ENCODE data around the gene ROR1.

ROR1 gene

GRCh38 chr1:63831409-63831808 is 57.6 kb downstream of the ROR1 start:
- TF ChIP-seq TAF1 (IDR thresholded peaks at IDR 0.05; ENCODE audit: borderline replicate concordance, insufficient read depth, low read length), result no peak
- no peak for TF ChIP-seq FOXP2 (optimal IDR thresholded peaks at IDR 0.05; ENCODE audit: borderline replicate concordance, extremely low read depth, extremely low read length, insufficient read depth)
- no peak for TF ChIP-seq SIN3A (IDR thresholded peaks at IDR 0.05; ENCODE audit: borderline replicate concordance, insufficient read depth, low read length)
- no peak for TF ChIP-seq POLR2AphosphoS5 (IDR thresholded peaks at IDR 0.05; ENCODE audit: low read depth, low read length)
- TF ChIP-seq, protein P1, sequence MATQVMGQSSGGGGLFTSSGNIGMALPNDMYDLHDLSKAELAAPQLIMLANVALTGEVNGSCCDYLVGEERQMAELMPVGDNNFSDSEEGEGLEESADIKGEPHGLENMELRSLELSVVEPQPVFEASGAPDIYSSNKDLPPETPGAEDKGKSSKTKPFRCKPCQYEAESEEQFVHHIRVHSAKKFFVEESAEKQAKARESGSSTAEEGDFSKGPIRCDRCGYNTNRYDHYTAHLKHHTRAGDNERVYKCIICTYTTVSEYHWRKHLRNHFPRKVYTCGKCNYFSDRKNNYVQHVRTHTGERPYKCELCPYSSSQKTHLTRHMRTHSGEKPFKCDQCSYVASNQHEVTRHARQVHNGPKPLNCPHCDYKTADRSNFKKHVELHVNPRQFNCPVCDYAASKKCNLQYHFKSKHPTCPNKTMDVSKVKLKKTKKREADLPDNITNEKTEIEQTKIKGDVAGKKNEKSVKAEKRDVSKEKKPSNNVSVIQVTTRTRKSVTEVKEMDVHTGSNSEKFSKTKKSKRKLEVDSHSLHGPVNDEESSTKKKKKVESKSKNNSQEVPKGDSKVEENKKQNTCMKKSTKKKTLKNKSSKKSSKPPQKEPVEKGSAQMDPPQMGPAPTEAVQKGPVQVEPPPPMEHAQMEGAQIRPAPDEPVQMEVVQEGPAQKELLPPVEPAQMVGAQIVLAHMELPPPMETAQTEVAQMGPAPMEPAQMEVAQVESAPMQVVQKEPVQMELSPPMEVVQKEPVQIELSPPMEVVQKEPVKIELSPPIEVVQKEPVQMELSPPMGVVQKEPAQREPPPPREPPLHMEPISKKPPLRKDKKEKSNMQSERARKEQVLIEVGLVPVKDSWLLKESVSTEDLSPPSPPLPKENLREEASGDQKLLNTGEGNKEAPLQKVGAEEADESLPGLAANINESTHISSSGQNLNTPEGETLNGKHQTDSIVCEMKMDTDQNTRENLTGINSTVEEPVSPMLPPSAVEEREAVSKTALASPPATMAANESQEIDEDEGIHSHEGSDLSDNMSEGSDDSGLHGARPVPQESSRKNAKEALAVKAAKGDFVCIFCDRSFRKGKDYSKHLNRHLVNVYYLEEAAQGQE (IDR thresholded peaks at IDR 0.05; ENCODE audit: insufficient read depth in 1 of 2, low read depth in 2 of 2, low read length in 2 of 2), result no peak

- TF ChIP-seq POLR2AphosphoS5 (IDR thresholded peaks at IDR 0.05; ENCODE audit: low read depth, low read length), result no peak
- no peak for TF ChIP-seq TAF1 (IDR thresholded peaks at IDR 0.05; ENCODE audit: borderline replicate concordance, insufficient read depth, low read length)
These were observed 59.7 kb downstream of the ROR1 start for GRCh38 chr1:63833363-63834119.

- TF ChIP-seq FOXP2 (optimal IDR thresholded peaks at IDR 0.05; ENCODE audit: borderline replicate concordance, extremely low read depth, extremely low read length, insufficient read depth) (no peak), TAF1 (IDR thresholded peaks at IDR 0.05; ENCODE audit: borderline replicate concordance, insufficient read depth, low read length) (no peak), POLR2AphosphoS5 (IDR thresholded peaks at IDR 0.05; ENCODE audit: low read depth, low read length) (no peak), SIN3A (IDR thresholded peaks at IDR 0.05; ENCODE audit: borderline replicate concordance, insufficient read depth, low read length) (no peak)
- TF ChIP-seq, protein P1 (IDR thresholded peaks at IDR 0.05; ENCODE audit: insufficient read depth in 1 of 2, low read depth in 2 of 2, low read length in 2 of 2), result no peak
These were observed 61.3 kb downstream of the ROR1 start for GRCh38 chr1:63835128-63835527.

DNA sequence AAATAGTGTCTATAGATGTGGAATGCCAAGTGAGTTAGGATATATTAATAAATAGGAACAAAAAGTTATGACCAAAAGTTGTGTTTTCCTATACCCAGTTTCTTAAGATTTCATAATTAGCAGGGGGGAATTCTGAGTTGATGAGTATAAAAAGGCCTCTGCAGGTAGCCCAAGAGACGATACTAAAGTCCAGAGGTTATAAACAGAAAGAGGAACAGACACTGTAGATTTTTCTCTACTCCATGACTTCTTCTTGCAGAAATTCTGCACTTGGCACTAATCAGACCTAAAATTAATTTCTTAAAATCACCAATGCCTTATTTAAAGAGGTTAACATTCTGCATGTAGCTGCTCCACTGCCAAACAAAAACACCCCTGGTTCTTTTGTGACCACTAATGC is 62.6 kb downstream of the ROR1 start:
- TF ChIP-seq SIN3A (IDR thresholded peaks at IDR 0.05; ENCODE audit: borderline replicate concordance, insufficient read depth, low read length), result no peak
- no peak for TF ChIP-seq TAF1 (IDR thresholded peaks at IDR 0.05; ENCODE audit: borderline replicate concordance, insufficient read depth, low read length)
- no peak for TF ChIP-seq POLR2AphosphoS5 (IDR thresholded peaks at IDR 0.05; ENCODE audit: low read depth, low read length)
- TF ChIP-seq FOXP2 (optimal IDR thresholded peaks at IDR 0.05; ENCODE audit: borderline replicate concordance, extremely low read depth, extremely low read length, insufficient read depth), result no peak

GRCh38 chr1:63836830-63837229 is 63.0 kb downstream of the ROR1 start:
- TF ChIP-seq POLR2AphosphoS5 (IDR thresholded peaks at IDR 0.05; ENCODE audit: low read depth, low read length) (no peak), TAF1 (IDR thresholded peaks at IDR 0.05; ENCODE audit: borderline replicate concordance, insufficient read depth, low read length) (no peak), FOXP2 (optimal IDR thresholded peaks at IDR 0.05; ENCODE audit: borderline replicate concordance, extremely low read depth, extremely low read length, insufficient read depth) (no peak), SIN3A (IDR thresholded peaks at IDR 0.05; ENCODE audit: borderline replicate concordance, insufficient read depth, low read length) (no peak)
- TF ChIP-seq, protein P1 (IDR thresholded peaks at IDR 0.05; ENCODE audit: insufficient read depth in 1 of 2, low read depth in 2 of 2, low read length in 2 of 2), result no peak

DNA sequence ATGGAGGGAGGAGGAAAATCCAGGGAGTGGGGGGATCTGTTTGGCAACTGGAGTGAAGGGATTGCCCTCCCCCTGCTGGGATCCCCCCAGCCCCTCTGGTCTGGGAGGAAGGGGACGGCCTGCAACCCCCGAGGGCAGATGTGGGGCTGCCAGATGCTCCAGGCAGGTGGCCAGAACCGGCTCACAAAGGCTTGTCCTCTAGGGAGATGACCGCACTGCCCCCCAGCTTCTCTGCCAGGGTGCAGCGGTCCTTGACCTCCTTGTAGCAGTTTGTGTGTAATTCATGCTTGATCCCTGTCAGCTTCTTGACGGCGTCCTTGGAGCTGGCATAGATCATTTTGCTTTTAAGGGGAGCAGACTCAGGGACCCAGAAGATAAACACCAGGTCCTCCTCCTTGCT is 69.2 kb downstream of the ROR1 start:
- TF ChIP-seq, protein P1 (IDR thresholded peaks at IDR 0.05; ENCODE audit: insufficient read depth in 1 of 2, low read depth in 2 of 2, low read length in 2 of 2), result no peak
- TF ChIP-seq FOXP2 (optimal IDR thresholded peaks at IDR 0.05; ENCODE audit: borderline replicate concordance, extremely low read depth, extremely low read length, insufficient read depth) (no peak), POLR2AphosphoS5 (IDR thresholded peaks at IDR 0.05; ENCODE audit: low read depth, low read length) (no peak), TAF1 (IDR thresholded peaks at IDR 0.05; ENCODE audit: borderline replicate concordance, insufficient read depth, low read length) (no peak), SIN3A (IDR thresholded peaks at IDR 0.05; ENCODE audit: borderline replicate concordance, insufficient read depth, low read length) (no peak)
